ENCODE data around the gene LINC01488. TPM values are rescaled to one million over a fixed set of nuclear protein-coding genes. Genes with fewer than 3 reads are reported as not detected.

The LINC01488 gene
- total RNA-seq, 1 donor from 2014 or later: not detected

GRCh38 chr11:69486056-69486772, 4.8 kb downstream of the LINC01488 start:
- Histone ChIP-seq H3K27me3 (no peaks in the 10 kb centered on the region), H3K4me1 (no peaks in the 10 kb centered on the region), H3K9me3 (no peaks in the 10 kb centered on the region), H3K36me3 (no peaks in the 10 kb centered on the region), H3K4me3 (no peak overlapping the region), H3K27ac (no peak overlapping the region)
- intact Hi-C loops (cut with DNase I): no loop called here
- no peak for TF ChIP-seq CTCF (IDR thresholded peaks at IDR 0.05)
- no peak for ATAC-seq
- peak; percentile 48 for DNase-seq

- TF ChIP-seq CTCF (IDR thresholded peaks at IDR 0.05): no peak
- DNase-seq (no peak), ATAC-seq (no peak)
- intact Hi-C loops (cut with DNase I): no loop called here
- Histone ChIP-seq H3K9me3 (no peaks in the 10 kb centered on the region), H3K4me1 (no peaks in the 10 kb centered on the region), H3K27me3 (no peaks in the 10 kb centered on the region), H3K27ac (no peak overlapping the region), H3K4me3 (no peak overlapping the region), H3K36me3 (no peaks in the 10 kb centered on the region)
These were observed 5.4 kb downstream of the LINC01488 start for GRCh38 chr11:69486773-69487291.

GRCh38 chr11:69487391-69487790, 5.9 kb downstream of the LINC01488 start:
- Histone ChIP-seq H3K27me3 (no peaks in the 10 kb centered on the region), H3K27ac (no peak overlapping the region), H3K4me1 (no peaks in the 10 kb centered on the region), H3K4me3 (no peak overlapping the region), H3K9me3 (no peaks in the 10 kb centered on the region), H3K36me3 (no peaks in the 10 kb centered on the region)
- TF ChIP-seq CTCF (IDR thresholded peaks at IDR 0.05): no peak
- DNase-seq (peak; percentile 46), ATAC-seq (no peak)
- intact Hi-C loops (cut with DNase I): no loop called here

- TF ChIP-seq CTCF (IDR thresholded peaks at IDR 0.05): no peak
- Histone ChIP-seq H3K27me3 (no peaks in the 10 kb centered on the region), H3K36me3 (no peaks in the 10 kb centered on the region), H3K27ac (no peak overlapping the region), H3K9me3 (no peaks in the 10 kb centered on the region), H3K4me1 (no peaks in the 10 kb centered on the region), H3K4me3 (no peak overlapping the region)
- DNase-seq (no peak), ATAC-seq (no peak)
- intact Hi-C loops (cut with DNase I): no loop called here
These were observed 6.5 kb downstream of the LINC01488 start for GRCh38 chr11:69487849-69488542.

- Histone ChIP-seq H3K36me3 (no peaks in the 10 kb centered on the region), H3K4me1 (no peaks in the 10 kb centered on the region), H3K4me3 (no peak overlapping the region), H3K27me3 (no peaks in the 10 kb centered on the region), H3K27ac (no peak overlapping the region), H3K9me3 (no peaks in the 10 kb centered on the region)
- ATAC-seq: no peak
- intact Hi-C loops (cut with DNase I): no loop called here
- no peak for TF ChIP-seq CTCF (IDR thresholded peaks at IDR 0.05)
- no peak for DNase-seq
These were observed 7.1 kb downstream of the LINC01488 start for GRCh38 chr11:69488543-69488940.

All from upper lobe of right lung (tissue), 1 donor.